Transverse colon (tissue), 4 donors: ENCODE results near the gene TBX5. TPM values are rescaled to one million over a fixed set of nuclear protein-coding genes. Genes with fewer than 3 reads are reported as not detected.

Source experiments
- DNase-seq: peaks from one replicate; pipeline ENCODE4 v3.0.0-alpha.2; 2019
- H3K27ac ChIP-seq, 4 donors: fragments of 200-600 bp; sonication (generic); 2 replicates each; pipeline ENCODE4 v1.5.1; 2016 to 2018; ENCODE audit warnings: inconsistent platforms in 4 of 4
- H3K27me3 ChIP-seq: fragments of 200-600 bp; sonication (generic); 2 replicates; pipeline ENCODE4 v1.5.1; 2017; ENCODE audit warnings: inconsistent platforms
- H3K36me3 ChIP-seq, 4 donors: fragments of 200-600 bp; sonication (generic); 2 replicates each; pipeline ENCODE4 v1.5.1; 2017 to 2019; ENCODE audit warnings: inconsistent platforms in 4 of 4
- H3K4me1 ChIP-seq, 4 donors: fragments of 200-600 bp; sonication (generic); 2 replicates each; pipeline ENCODE4 v1.5.1; 2017 to 2020; ENCODE audit warnings: inconsistent platforms in 4 of 4
- H3K4me3 ChIP-seq, 4 donors: fragments of 200-600 bp; sonication (generic); 1 replicate in 1 of 4; 2 replicates in 3 of 4; pipeline versions ENCODE4 v1.5.1 to v1.6.1; 2017 to 2019; ENCODE audit warnings: inconsistent platforms in 4 of 4
- H3K9me3 ChIP-seq, 2 donors: fragments of 200-600 bp; sonication (generic); 2 replicates each; pipeline ENCODE4 v1.5.1; 2017 to 2019; ENCODE audit warnings: inconsistent platforms in 2 of 2
- EP300 ChIP-seq: sonication (generic); formaldehyde crosslinking; IDR thresholded peaks from one replicate; pipeline ENCODE4 v1.6.1; 2017; ENCODE audit warnings: antibody characterized with exemption, low read depth
- POLR2A ChIP-seq: fragments of 450-650 bp; IDR thresholded peaks from one replicate; pipeline ENCODE4 v1.6.1; 2016; ENCODE audit warnings: antibody characterized with exemption, mild to moderate bottlenecking, moderate library complexity
- POLR2AphosphoS5 ChIP-seq, 3 donors: sonication (generic); formaldehyde crosslinking; IDR thresholded peaks; one replicate each; pipeline ENCODE4 v1.6.1; 2016; ENCODE audit warnings: antibody characterized with exemption in 3 of 3
- WGBS, 2 donors: methylation state at CpG; one replicate each; pipeline ENCODE4 v1.1.5; 2018; ENCODE audit warnings: low coverage in 1 of 2; 5-methylcytosine and 5-hydroxymethylcytosine counted together
- in situ Hi-C, 4 donors: fragments of 200-750 bp; cut with MboI; loops; one replicate each; pipeline versions ENCODE4 v1.15.0 to v1.15.1; 2017; ENCODE audit warnings: low sequenced_read_pairs in 3 of 4, low pct_ligation_motif_present in 1 of 4, low pct_unique_long_range_greater_than_20kb in 1 of 4
- intact Hi-C: fragments of 100-400 bp; cut with DNase I; formaldehyde crosslinking; loops from one replicate; pipeline ENCODE4 v1.15.1; 2023; ENCODE audit warnings: low total_unique reads
- total RNA-seq, 4 donors: library from RNA; depleted of rRNA; stranded (reverse); fragments of >200 nt; gene quantifications; one replicate each; pipeline ENCODE4 v1.1.0, GENCODE V29; 2016
- TF ChIP-seq, protein P1 (sequence below), 5 experiments: fragments of 200-600 bp in 3 of 5; fragments of 450-650 bp in 2 of 5; sonication (generic) in 3 of 5; IDR thresholded peaks; 1 replicate in 2 of 5; 2 replicates in 3 of 5; pipeline ENCODE4 v1.5.1; 2016 to 2017; ENCODE audit warnings: antibody characterized with exemption in 5 of 5, inconsistent platforms in 3 of 5, mild to moderate bottlenecking in 2 of 5, moderate library complexity in 1 of 5

TBX5 gene
- total RNA-seq, 4 donors from 2014 or later: not detected

DNA sequence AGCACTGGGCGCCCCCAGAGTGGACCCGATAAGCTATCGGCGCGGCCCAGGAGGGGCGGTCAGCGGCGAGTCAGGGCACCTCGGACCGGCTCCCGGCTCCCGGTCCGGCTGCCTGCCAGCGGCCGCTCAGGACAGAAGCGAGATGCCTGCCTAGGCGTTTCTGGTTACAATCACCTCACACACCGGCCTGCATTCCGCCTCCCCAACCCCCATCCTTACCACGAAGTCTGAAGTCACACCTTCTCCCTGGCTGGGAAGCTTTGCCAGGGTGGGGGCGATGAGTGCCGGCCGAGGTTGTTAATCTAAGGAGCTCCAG, 42.6 kb upstream of the TBX5 start:
- intact Hi-C loops (no loop called here), in situ Hi-C loops (no loop called here)
- Histone ChIP-seq H3K9me3 (no peaks in the 10 kb centered on the region), H3K36me3 (no peaks in the 10 kb centered on the region), H3K4me1 (no peaks in the 10 kb centered on the region), H3K27ac (no peak overlapping the region), H3K4me3 (no peak overlapping the region), H3K27me3 (peaks cover 95% of the 10 kb centered on the region)
- no peak for DNase-seq
- no peak for TF ChIP-seq POLR2A
- TF ChIP-seq, protein P1, sequence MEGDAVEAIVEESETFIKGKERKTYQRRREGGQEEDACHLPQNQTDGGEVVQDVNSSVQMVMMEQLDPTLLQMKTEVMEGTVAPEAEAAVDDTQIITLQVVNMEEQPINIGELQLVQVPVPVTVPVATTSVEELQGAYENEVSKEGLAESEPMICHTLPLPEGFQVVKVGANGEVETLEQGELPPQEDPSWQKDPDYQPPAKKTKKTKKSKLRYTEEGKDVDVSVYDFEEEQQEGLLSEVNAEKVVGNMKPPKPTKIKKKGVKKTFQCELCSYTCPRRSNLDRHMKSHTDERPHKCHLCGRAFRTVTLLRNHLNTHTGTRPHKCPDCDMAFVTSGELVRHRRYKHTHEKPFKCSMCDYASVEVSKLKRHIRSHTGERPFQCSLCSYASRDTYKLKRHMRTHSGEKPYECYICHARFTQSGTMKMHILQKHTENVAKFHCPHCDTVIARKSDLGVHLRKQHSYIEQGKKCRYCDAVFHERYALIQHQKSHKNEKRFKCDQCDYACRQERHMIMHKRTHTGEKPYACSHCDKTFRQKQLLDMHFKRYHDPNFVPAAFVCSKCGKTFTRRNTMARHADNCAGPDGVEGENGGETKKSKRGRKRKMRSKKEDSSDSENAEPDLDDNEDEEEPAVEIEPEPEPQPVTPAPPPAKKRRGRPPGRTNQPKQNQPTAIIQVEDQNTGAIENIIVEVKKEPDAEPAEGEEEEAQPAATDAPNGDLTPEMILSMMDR (IDR thresholded peaks at IDR 0.05): no peak
- no peak for TF ChIP-seq EP300
- no peak for TF ChIP-seq POLR2AphosphoS5 (IDR thresholded peaks at IDR 0.05)
- WGBS, 2 donors: 23% methylated on average over 12 of the region's 23 CpGs; no CpG with 5 or more reads in 1 of the 2 donors

- H3K9me3 ChIP-seq: no peaks in the 10 kb centered on the region
- no peak overlapping the region for H3K27ac ChIP-seq
- no peak for DNase-seq
- no peaks in the 10 kb centered on the region for H3K4me1 ChIP-seq
- H3K4me3 ChIP-seq: no peak overlapping the region
- in situ Hi-C loops (no loop called here), intact Hi-C loops (no loop called here)
- no peaks in the 10 kb centered on the region for H3K36me3 ChIP-seq
- 17 to 25% methylated on average over 2 to 36 of the region's 36 CpGs for WGBS, 2 donors
- peaks cover 100% of the 10 kb centered on the region for H3K27me3 ChIP-seq
- no peak for TF ChIP-seq POLR2A
- TF ChIP-seq, protein P1 (IDR thresholded peaks at IDR 0.05): no peak
- TF ChIP-seq EP300: no peak
Observed at GRCh38 chr12:114447799-114448617, 42.1 kb upstream of the TBX5 start.

DNA sequence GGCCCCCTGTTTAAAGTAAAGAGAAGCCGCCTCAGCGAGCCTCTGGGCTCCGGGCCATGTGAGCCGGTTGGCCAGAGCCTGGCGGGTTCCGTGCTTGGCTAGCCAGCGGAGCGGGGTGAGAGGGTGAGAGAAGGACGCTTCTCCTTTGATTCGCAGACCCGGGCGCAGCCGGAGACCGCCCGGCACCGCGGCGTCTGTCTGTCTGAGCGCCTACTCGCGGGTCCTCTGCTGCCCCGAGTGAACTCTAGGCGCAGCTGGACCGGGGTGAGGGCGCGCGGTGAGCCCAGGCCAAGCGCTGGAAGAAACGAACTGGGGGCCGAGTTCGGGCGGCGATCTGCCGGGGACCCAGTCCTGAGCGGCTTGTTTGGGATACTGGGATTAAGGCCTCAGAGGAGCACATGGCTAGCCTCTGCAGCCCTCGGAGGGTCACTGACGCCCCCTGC, 41.4 kb upstream of the TBX5 start:
- in situ Hi-C loops (no loop called here), intact Hi-C loops (no loop called here)
- Histone ChIP-seq H3K4me1 (no peaks in the 10 kb centered on the region), H3K9me3 (no peaks in the 10 kb centered on the region), H3K36me3 (no peaks in the 10 kb centered on the region), H3K27me3 (peaks cover 100% of the 10 kb centered on the region), H3K27ac (no peak overlapping the region), H3K4me3 (no peak overlapping the region)
- 12% methylated on average over 17 of the region's 37 CpGs; no CpG with 5 or more reads in 1 of the 2 donors for WGBS, 2 donors
- TF ChIP-seq POLR2AphosphoS5 (IDR thresholded peaks at IDR 0.05) (no peak), EP300 (no peak), POLR2A (no peak)
- TF ChIP-seq, protein P1 (IDR thresholded peaks at IDR 0.05): no peak
- DNase-seq: no peak

GRCh38 chr12:114445401-114446323, 39.7 kb upstream of the TBX5 start:
- DNase-seq: no peak
- Histone ChIP-seq H3K4me1 (no peaks in the 10 kb centered on the region), H3K27ac (no peak overlapping the region), H3K27me3 (peaks cover 100% of the 10 kb centered on the region), H3K4me3 (no peak overlapping the region), H3K36me3 (no peaks in the 10 kb centered on the region), H3K9me3 (no peaks in the 10 kb centered on the region)
- intact Hi-C loops (no loop called here), in situ Hi-C loops (no loop called here)
- 5 to 13% methylated on average over 10 to 32 of the region's 32 CpGs for WGBS, 2 donors
- TF ChIP-seq EP300: no peak
- TF ChIP-seq, protein P1 (IDR thresholded peaks at IDR 0.05): no peak
- TF ChIP-seq POLR2AphosphoS5 (IDR thresholded peaks at IDR 0.05): no peak
- TF ChIP-seq POLR2A: no peak
